HG02678 (cell line): Measurements from ENCODE around the gene CD14.
"Not testable (repeated sequence)": the region's sequence is repeated elsewhere in the genome, so short reads cannot be mapped to it uniquely, and the experiment has no call there.

Experiments
- ATAC-seq: cut with Tn5 transposase; IDR thresholded peaks from one replicate; pipeline ENCODE4 v1.9.1; 2021; ENCODE audit warnings: mild to moderate bottlenecking, moderate library complexity; ENCODE audit not compliant: unreplicated experiment

Gene CD14

DNA sequence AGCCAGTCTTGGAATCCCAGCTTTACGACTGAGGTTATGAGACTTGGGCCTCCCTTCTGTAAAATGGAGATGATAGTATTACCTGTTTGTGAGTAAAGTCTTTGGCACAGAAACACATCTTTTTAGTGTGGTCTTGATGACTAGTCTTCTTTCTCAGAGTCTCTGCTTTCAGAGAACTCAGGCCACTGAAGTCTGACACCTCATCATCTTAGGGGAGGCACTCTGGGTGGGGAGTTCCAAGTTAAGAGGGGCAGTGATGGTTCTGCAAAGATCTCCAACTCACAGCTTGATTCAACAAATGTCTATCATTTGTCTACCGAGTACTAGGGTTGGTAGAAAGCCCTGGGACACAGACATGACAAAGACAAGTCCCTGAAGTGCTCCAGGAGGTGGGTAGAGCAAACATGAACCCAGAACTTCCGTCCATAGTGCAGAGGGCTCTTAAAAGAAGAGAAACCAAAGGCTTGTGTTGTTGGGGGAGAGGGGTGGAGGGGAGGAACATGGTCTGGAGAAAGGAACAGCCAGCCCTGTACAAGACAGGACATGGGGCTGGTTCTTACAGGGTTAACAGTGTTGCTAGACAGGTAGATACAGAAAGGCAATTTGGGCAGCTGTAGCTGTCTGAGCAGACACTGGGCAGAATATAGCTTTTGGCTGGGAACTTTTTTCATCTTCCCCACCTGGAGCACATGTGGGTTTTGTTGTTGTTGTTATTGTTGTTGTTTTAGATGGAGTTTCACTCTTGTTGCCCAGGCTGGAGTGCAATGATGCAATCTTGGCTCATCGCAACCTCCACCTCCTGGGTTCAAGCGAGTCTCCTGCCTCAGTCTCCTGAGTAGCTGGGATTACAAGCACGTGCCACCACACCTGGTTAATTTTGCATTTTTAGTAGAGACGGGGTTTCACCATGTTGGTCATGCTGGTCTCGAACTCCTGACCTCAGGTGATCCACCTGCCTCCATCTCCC, 2.6 kb upstream of the CD14 start:
- ATAC-seq = no peak

DNA sequence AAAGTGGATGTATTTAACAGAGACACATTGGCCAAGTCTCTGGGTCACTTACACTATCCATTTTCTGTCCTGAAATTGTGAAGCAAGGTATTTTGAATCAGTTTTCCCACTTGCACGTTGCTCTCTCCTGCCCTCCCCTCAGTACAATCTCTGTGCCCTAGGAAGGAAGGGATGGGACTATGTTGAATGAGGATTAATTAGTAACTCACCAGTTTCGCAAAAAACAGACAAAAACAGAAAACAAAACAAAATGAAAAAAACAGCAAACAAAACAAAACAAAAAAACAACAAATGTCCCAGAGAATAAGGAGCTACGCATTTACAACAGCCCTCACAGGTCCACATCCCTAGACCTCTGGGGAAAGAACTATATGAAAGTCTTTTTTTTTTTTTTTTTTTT, 1.1 kb upstream of the CD14 start:
- ATAC-seq = no peak

DNA sequence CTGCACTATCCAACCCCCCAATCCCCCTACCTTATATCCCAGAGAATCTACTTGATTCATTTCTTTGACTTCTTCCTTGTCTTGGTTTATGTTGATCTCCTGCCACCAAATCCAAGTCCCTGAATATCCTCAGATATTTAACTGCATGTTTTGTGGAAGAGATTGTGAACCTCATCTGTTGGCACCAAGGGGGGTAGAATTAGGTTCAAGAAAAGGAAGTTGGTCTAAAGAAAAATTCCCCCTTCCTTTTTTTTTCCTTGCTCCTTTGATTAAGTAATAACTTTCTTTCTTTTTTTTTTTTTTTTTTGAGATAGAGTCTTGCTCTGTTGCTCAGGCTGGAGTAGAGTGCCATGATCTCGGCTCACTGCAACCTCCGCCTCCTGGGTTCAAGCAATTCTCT, 526 bp upstream of the CD14 start:
- no peak for ATAC-seq

DNA sequence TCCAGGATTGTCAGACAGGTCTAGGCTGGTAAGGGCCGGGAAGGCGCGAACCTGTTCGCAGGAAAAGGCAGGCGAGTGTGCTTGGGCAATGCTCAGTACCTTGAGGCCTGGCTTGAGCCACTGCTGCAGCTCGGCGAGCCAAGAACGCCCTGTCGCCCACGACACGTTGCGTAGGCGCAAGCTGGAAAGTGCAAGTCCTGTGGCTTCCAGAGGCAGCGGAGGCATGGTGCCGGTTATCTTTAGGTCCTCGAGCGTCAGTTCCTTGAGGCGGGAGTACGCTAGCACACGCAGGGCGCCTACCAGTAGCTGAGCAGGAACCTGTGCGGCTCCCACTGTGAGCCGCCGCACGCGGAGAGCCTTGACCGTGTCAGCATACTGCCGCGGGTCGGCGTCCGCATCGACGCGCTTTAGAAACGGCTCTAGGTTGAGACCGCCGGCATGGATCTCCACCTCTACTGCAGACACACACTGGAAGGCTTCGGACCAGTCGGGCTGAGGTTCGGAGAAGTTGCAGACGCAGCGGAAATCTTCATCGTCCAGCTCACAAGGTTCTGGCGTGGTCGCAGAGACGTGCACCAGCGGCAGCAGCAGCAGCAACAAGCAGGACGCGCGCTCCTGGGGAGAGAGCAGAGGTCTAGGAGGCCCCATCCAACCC, 482 bp downstream of the CD14 start:
- peak; percentile 67 for ATAC-seq

DNA sequence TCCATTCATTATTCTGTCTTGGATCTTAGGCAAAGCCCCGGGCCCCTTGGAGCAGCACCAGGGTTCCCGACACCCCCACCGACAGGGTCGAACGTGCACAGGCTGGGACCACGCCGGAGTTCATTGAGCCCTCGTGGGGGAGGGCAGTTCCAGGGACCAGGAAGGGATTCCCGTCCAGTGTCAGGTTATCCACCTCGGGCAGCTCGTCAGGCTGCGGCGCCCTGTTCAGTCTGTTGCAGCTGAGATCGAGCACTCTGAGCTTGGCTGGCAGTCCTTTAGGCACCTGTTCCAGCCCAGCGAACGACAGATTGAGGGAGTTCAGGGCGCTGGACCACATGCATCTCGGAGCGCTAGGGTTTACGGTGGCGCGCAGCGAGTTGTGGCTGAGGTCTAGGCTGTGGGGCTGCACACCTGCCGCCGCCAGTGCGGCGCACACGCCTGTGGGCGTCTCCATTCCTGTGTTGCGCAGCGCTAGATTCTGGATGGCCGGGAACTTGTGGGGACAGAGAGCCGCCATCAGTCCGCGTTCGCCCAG, 1.1 kb downstream of the CD14 start:
- peak; percentile 50 for ATAC-seq

DNA sequence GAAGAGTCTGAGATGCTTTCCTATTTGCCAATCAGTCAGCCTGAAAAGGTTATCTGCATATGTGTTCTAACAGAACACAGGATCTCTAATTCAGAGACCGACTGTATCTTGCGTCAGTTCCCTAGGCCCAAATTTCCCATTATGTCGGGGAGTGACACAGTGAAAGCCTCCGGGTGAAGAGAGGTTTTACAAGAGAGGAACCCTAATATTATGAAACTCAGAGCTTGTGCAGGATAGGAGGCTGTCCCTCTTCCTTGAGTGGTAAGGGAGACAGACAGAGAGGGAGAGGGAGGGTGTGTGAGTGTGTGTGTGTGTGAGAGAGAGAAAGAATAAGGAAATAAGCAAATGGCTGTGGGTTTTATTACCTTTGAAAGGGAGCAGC, 1.9 kb downstream of the CD14 start:
- no peak for ATAC-seq

DNA sequence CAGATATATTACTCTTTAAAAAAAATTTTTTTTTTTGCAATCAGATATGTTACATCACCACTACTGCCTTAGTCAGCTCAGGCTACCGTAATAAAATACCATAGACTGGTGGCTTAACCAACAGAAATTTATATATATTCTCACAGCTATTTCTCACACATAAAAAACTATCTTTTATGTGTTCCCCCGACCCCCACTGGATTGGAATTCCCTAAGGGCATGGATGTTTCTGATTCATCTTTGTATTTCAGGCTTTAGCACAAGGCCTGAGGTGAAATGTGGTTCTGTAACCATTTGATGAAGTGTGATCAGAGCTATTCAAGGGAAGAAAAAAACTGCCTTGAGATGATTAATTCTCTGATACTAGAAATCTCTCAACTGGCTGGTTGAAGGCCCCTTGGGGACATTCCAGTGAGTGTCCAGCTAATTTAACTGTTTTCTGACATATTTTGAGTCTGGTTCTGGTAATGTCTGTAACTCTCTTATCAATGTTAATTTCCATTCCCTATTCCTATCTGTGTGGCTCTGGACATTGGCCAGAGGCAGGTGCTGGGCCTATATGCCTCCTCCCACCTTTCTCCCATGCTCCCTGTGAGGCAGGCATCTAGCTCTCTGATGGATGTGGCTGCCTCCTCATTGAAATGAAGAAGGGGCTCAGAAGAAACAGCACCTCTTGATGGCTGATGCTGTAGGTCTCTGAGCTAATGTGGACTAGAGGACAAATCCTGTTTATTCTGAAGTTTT, 2.5 kb downstream of the CD14 start:
- no peak for ATAC-seq

DNA sequence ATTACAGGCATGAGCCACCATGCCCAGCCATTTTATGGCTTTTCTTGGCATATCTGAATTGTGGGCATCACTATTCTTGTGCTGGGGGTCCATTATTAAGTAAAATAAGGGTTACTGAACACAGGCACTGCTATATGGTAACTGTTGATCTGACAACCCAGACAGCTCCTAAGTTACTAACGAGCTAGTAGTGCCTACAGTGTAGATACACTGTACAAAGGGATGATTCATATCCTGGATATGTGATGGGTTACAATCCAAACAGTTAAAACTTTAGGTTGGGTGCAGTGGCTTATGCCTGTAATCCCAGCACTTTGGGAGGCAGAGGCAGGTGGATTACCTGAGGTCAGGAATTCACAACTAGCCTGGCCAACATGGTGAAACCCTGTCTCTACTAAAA, 4.3 kb downstream of the CD14 start:
- no peak for ATAC-seq

DNA sequence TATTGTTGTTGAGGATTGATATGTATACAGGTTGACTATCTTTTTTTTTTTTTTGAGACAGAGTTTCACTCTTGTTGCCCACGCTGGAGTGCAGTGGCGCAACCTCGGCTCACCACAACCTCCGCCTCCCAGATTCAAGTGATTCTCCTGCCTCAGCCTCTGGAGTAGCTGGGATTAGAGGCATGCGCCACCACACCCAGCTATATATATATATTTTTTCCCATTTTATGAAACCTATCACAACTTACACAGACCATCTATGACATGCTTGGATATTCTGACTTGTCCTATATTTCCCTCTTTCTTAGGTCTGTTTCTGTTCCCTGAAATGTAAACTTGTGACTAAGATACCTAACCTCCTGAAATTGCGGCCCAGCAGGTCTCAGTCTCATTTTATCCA, 5.0 kb downstream of the CD14 start:
- no peak for ATAC-seq

DNA sequence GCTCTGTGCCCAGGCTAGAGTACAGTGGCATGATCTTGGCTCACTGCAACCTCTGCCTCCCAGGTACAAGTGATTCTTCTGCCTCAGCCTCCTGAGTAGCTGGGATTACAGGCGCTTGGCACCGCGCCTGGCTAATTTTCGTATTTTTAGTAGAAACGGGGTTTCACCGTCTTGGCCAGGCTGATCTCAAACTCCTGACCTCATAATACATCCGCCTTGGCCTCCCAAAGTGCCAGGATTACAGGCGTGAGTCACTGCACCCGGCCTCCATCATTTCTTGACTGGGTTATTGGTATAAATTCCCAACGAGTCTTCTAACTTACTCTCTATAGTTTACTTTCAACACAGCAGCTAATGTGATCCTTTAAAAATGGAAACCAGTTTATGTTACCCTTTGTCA, 8.1 kb downstream of the CD14 start:
- ATAC-seq = not testable (repeated sequence)

DNA sequence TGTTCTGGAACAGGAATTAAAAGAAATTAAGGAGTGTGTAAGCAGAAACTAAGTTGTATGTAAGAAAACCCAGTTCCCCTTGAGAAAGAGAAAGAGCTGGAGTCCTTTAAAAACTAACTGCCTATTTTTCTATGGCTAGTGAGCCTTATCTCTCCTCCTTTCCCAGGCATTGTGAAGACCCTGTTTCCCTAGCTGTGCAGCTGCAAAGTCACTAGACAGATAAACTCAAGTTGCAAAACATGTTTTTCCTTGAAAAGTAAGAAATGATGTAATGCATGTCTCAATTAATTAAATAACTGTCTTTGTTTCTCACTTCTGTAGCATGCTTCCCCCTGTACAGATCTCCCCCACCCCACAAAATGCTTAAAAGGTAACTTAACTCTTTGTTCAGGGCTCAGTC, 9.9 kb downstream of the CD14 start:
- ATAC-seq = not testable (repeated sequence)

DNA sequence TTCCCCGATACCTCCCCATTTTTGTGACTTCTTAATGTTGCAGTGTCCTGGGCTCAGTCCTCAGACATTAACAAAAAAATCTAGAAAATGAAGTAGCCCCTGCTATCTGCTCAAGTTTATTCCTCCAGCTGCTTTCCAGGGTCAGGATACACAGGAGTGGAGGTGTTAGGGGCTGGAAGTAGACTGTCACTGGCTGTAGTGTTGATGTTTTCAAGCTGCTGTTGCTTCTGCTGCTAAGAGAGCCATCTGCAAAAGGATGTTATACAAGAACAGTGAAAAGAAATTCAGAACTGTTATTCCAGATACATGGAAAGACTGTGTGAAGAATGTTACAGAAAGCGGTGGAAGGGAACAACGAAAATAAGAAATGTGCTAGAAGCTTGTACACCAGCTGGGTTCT, 10.7 kb downstream of the CD14 start:
- no peak for ATAC-seq

DNA sequence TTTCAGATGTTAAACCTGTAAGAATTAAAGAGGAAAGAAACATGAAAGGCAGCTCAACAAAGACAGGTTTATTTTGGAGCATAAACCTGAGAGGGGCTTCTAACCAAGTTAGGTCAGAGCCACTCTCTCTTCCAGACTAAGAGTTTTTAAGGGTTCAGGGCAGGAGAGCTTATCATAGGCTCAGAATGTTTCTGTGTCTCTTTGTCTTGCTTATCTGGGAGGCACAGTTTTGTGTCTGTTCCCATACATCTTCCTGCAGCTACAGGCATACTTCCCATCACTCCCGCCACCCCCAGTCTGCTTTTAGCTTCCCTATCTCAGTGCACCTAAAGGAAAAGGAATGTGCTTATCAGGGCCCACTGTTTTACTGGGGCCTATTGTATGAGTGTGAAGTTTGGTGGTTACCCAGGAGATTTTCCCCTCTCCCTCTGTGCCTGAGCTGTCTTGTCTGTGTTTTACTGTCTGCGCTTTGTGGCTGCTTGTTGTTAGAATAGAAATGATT, 21.9 kb downstream of the CD14 start:
- ATAC-seq = no peak

DNA sequence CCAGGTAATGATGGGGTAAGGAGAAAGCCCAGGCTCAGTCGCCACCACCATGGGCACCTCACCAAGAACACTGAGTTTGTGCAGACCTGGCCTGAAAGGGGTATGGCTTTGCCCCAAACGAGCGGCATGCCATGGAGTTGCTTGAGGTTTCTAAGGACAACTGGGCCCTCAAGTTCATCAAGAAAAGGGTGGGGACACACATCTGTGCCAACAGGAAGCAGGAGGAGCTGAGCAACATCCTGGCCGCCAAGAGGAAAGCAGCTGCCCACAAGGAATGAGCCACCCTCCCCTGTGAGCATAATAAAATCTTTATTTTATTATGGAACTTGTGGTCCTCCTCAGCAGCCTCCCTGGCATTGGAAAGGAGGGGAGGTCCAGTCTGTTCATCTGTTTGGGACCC, 23.8 kb downstream of the CD14 start:
- ATAC-seq = no peak

DNA sequence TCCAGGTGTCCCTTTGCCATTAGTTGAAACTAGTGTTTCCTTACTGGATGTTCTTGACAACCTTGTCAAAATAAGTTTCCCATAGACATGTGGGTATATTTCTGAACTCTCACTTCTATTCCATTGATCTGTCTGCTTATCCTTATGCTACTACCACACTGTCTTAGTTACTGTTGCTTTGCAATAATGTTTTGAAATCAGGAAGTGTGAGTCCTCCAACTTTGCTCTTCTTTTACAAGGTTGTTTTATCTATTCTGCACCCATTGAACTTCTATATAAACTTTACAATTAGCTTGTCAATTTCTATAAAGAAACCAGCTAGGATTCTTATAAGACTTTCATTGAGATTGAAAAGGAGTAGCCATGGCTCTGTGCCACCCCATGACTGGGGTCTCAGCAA, 24.3 kb downstream of the CD14 start:
- no peak for ATAC-seq

DNA sequence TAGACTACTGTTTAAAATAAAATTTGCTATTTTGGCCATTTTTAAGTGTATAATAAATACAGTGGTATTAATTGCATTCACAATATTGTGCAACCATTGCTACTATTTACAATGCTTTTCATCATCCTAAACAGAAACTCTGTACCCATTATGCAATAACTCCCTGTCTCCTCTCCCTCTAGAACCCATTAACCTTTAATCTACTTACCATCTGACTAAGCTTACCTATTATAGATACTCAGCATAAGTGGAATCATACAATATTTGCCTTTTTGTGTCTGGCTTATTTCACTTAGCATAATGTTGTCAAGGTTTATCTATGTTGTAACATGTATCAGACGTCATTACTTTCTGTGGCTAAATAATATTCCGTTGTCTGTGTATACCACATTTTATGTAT, 25.9 kb downstream of the CD14 start:
- no peak for ATAC-seq

DNA sequence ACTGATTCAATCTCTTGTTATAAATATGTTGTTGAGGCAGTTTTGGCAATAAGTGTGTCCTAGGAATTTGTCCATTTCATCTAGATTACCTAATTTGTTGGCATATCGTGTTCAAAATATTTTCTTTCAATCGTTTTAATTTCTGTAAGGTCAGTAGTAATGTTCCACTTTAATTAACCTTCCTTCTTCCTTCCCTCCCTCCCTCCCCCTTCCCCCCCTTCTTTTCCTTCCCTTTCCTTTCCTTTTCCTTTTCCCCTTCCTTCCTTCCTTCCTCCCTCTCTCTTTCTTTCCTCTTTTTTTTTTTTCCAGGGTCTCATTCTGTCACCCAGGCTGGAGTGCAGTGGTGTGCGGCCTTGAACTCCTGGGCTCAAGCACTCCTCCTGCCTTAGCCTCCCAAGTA, 27.1 kb downstream of the CD14 start:
- ATAC-seq = no peak

DNA sequence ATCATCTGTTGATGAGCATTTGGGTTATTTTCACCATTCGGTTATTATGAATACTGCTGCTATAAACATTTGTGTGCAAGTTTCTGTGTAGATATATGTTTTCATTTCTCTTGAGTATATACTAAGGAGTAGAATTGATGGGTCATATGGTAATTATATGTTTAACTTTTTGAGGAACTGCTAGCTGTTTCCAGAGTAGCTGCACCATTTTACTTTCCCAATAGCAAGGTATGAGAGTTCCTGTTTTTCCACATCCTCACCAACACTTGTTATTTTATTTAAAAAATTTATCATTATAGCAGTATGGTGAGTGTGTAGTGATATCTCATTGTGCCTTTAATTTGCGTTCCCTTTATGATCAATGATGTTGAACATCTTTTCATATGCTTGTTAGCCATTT, 29.2 kb downstream of the CD14 start:
- no peak for ATAC-seq

DNA sequence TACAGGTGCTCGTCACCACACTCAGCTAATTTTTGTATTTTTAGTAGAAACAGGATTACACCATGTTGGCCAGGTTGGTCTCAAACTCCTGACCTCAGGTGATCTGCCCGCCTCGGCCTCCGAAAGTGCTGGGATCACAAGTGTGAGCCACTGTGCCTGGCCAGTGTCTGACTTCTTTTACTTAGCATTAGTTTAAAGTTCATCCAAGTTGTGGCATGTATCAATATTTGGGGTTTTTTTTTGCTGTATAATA, 29.6 kb downstream of the CD14 start:
- not testable (repeated sequence) for ATAC-seq

DNA sequence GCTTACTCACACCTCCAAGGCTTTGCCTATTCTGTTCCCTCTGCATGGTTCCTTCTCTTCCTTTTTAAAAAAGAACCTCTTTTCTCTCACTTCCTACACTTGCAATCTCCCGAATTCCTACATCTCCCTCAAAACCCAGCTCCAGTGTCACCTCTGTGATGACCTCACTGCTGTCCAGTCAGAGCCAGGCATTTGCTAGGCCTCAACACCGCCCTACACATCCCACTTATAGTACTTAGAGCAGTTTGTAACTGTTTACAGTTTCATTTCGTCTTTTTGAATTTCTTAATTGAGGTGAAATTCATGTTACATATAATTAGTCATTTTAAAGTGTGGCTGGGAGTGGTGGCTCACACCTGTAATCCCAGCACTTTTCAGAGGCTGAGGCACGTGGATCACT, 30.8 kb downstream of the CD14 start:
- no peak for ATAC-seq

DNA sequence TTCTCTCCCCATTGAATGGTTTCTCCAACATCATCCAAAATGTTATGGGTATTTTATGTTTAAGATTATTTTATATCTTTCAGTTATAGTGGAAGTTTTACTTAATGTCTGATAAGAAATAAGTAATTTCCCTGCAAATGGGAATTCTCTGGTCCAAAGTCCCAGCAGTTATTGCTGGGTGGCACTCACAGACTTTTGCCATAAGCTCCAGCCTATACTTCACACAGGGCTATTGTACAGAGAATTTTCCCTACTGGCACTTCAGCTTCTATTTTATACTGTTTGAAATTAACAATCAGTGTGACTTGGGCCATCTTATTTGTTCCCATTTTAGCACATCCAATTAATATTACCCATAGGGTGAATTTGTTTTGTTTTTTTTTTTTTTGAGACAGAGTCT, 32.9 kb downstream of the CD14 start:
- ATAC-seq = no peak

DNA sequence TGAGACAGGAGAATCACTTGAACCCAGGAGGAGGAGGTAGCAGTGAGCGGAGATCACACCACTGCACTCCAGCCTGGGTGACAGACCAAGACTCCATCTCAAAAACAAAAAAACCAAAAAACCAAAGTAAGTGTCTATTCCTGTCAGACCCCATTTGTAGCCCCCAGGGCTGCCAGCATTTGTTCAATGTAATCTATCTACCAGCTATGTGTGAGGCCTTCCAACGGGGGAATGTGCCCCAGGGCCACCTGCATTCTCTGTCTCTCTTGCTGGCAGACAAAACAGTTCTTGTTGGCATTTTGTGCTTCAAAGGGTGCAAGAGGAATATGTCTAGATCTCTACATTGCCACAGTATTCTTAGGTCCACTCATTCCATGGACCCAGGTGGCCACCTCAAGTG, 34.1 kb downstream of the CD14 start:
- no peak for ATAC-seq
